GM18505 (cell line): ENCODE data around the gene ZC3H12A.

Source experiments
- ATAC-seq: cut with Tn5 transposase; IDR thresholded peaks from one replicate; pipeline ENCODE4 v1.9.1; 2021; ENCODE audit not compliant: unreplicated experiment
- POLR2A ChIP-seq: IDR thresholded peaks from 4 replicates; pipeline ENCODE4 v1.6.1; 2011; ENCODE audit warnings: borderline replicate concordance; ENCODE audit not compliant: insufficient read depth, insufficient read length; ENCODE audit errors: extremely low read depth

Gene ZC3H12A

DNA sequence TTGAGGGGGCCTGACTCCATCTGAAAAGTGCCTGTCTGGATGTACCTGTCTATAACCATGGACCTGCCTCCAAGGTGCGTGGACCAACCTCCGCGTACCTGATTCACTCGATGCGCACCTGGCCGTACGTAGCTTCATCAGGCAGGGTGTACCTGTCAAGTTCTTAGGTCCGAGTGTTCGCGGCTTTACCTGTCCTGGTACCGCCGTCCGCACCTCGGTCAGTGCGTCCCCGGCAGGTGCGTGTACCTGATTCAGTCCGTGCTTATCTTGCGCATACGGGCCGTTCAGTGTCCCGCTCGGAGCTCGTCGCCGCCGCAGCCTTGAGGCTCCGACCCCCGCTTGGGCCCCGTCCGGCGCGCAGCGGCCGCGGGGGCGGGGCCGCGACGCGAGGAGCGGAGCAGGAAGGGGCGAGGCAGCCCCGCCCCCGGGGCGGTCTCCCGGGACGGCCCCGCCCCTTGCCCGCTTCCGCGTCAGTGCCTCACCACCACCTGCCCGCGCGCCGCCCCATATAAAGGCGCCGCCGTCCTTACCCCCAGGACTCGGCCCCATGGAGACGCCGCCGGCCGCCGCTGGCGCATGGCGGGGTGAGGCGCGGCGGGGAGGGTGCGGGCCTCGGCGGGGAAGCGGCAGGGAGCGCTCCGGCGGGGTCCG, at the start of gene ZC3H12A:
Gene ZC3H12A, plus strand, starts transcription at position 535 of the 651 bp plus-strand sequence. CDS start 917 bp downstream, outside the sequence.
- TF ChIP-seq POLR2A = peak; percentile 99
- ATAC-seq = peak; percentile 60

GRCh38 chr1:37425221-37425620, 49.2 kb upstream of the ZC3H12A start:
- no peak for TF ChIP-seq POLR2A
- ATAC-seq = no peak

- no peak for ATAC-seq
- no peak for TF ChIP-seq POLR2A
These were observed 45.4 kb upstream of the ZC3H12A start for GRCh38 chr1:37429029-37429428.

DNA sequence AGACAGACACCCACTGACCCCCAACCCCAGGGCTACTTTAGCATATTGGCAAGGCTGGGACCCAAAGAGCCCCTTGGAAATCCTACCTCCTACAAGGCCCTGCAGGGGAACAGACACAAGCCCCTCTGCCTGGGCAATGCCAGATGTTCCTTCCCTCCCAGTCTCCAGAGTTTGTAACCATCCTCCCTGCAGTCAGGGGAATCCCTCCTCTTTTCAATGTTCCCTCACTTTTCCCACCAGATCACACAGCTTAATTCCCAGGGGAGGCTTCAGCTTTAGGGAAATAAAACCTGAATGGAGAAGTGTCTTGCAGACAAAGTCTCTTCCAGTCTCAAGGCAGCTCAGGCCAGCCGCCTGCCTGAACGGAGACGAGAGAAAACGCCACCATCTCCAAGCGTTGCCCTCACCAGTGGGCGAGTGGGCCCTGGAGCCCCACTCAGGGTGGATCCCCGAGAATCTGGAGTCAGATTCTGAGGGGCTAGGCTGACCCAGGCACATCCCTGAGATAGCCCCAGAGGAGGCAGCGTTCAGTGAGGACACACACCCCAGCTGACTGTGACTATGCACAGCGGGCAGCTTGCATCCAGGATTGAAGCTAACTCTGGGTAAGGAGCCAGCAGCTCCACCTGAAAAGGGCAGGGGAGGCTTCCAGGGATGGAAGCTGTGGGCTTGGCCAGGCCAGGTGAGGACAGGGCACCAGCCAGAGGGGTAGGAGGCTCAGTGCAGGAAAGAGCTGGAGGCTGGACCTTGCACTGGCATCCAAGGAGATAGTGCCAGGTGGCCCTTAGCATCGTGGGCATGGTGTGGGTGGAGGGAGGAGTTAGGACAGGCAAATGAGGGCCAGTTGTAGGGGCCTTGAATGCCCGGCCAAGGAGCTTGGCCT, 44.0 kb upstream of the ZC3H12A start:
- TF ChIP-seq POLR2A = no peak
- ATAC-seq = no peak

DNA sequence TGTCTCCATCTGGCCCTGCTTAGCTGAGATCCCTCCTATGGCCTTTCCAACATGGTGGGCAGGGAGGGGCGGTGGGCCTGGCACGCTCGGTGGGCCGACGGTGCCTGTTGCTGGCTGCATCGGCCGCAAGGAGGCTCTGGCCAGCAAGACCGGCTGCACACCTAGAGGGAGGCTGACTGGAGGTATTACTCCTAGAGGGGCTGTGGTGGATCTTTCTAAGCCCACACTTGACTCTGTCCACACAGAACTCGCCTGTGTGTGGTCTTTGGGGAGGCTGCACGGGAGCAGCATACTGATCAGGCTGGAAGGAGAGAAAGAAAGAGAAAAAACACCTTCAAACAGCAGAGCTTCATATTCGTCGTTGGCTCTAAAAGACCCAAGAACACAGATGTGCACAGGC, 41.7 kb upstream of the ZC3H12A start:
- no peak for TF ChIP-seq POLR2A
- ATAC-seq = no peak

DNA sequence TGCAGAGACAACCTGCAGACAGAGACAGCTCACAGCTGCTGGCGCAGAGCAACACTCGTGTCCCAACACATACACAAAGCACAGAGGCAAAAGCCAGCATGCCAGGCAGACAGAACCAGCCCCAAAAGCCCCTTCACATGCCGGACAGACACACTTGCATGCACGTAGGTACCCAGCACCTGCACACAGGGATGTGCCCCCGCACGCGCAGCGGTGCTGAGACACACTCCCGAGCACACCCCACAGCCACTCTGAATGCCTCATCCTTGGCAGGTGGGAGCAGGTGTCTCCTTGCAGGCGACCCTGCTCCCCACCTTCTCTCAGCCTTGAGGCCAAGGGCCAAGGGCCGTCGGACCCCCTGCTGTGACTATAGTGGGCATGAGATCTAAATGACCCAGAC, 41.2 kb upstream of the ZC3H12A start:
- no peak for TF ChIP-seq POLR2A
- no peak for ATAC-seq

GRCh38 chr1:37434292-37435225, 39.8 kb upstream of the ZC3H12A start:
- TF ChIP-seq POLR2A = no peak
- no peak for ATAC-seq

DNA sequence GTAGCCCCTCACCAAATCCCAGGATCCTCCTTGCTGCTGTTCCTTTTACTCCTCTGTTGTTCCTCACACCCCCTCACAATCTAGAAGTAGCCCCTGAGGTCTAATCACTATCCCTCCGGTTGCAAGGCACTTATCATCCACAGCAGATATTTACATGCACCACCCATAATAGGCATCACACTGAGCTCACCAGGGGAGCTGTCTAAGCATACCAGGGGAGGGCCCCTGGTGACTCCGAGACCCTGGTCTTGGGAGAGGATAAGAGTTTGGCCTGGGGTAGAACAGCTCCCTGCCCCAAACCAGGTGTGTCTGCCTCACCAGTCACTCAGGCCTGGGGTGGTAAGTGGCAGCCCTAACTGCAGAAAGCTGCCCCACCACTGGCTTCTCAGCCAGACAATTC, 37.3 kb upstream of the ZC3H12A start:
- ATAC-seq = no peak
- no peak for TF ChIP-seq POLR2A

DNA sequence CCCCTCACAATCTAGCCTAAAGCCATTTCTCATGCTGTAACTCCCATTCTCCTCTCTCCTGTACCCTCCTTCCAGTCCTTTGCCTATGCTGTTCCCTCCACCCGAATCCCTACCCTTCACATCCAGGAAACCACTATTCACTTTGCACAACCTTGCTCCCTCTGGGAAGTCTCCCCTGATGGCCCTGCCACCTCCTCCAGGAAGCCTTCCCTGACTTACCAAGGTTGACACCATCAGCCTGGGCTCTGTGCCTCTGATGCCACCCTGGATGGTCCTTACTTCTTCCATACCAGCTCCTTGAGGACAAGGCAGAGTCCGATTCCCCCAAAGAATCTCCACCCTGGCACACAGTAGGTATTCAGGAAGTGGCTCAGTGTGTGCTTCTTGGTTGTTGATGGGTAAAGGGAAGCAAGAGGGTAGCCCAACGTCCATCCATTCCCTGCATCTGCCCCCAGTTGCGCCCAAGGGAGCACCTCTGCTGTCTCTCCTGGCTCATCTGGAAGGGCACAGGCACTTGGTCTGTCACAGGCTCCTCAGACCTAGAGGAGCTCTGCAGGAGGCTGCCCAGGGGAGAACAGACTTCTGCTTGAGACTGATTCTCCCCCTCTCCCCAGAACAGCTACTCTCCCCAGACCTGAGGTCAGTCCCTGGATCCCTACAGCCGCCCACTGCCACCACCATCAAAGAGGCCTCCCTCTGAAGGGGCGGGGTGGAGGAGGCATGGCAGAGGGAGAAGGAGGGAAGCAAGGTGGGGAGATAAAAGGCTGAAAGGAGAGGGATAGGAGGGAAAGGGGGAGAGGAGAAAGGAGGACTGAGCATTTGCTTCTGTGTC, 36.1 kb upstream of the ZC3H12A start:
- TF ChIP-seq POLR2A = no peak
- no peak for ATAC-seq

- no peak for TF ChIP-seq POLR2A
- ATAC-seq = no peak
These were observed 35.5 kb upstream of the ZC3H12A start for GRCh38 chr1:37438869-37439343.

- no peak for ATAC-seq
- TF ChIP-seq POLR2A = no peak
These were observed 34.9 kb upstream of the ZC3H12A start for GRCh38 chr1:37439349-37439995.

- no peak for TF ChIP-seq POLR2A
- ATAC-seq = no peak
These were observed 32.9 kb upstream of the ZC3H12A start for GRCh38 chr1:37441490-37441889.
